H54 (cell line): ENCODE results near the gene TMPRSS3.
"Not testable (repeated sequence)": the region's sequence is repeated elsewhere in the genome, so short reads cannot be mapped to it uniquely, and the experiment has no call there.

ENCODE experiments used
- DNase-seq: peaks from one replicate; pipeline ENCODE4 v3.0.0; 2011; ENCODE audit warnings: low spot score, mixed read lengths; ENCODE audit not compliant: insufficient read length
- FAIRE-seq: peaks from 3 replicates; lab custom pipeline; 2011; peaks lifted over from hg19 to GRCh38; lab: Jason Lieb, UNC
- POLR2A ChIP-seq: IDR thresholded peaks from 2 replicates; pipeline ENCODE4 v1.6.1; 2011; ENCODE audit warnings: low read depth, mild to moderate bottlenecking, low read length

The TMPRSS3 gene

DNA sequence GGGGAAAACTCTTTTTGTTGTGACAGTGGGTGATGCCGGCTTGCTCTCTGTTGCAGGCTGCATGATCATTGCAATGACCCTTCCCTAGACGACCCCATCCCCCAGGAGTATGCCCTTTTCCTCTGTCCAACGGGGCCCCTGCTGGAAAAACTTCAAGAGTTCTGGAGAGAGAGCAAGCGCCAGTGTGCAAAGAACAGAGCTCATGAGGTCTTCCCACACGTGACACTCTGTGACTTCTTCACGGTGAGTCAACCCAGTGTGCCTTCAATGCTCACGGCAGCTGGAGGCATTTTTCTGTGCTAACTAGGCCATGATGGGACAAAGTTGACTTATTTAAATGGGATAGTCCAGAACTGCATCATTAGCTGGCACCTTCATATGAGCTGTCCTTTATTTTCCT, 13.5 kb upstream of the TMPRSS3 start:
- no peak for TF ChIP-seq POLR2A
- FAIRE-seq (no peak), DNase-seq (no peak)

DNA sequence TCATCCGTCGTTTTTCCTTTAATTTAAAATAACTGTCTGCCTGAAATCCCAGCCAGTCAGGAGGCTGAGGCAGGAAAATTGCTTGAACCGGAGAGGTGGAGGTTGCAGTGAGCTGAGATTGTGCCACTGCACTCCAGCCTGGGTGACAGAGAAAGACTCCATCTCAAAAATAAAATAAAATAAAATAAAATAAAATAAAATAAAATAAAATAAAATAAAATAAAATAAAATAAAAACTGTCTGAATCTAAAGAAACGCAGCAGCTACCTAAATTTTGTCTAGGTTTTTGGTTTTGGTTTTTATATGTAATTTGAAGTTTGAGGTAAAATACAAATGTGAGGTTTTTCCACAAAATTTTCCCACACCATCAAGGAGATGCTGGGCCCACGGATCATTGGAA, 12.9 kb upstream of the TMPRSS3 start:
- FAIRE-seq, DNase-seq: not testable (repeated sequence)

DNA sequence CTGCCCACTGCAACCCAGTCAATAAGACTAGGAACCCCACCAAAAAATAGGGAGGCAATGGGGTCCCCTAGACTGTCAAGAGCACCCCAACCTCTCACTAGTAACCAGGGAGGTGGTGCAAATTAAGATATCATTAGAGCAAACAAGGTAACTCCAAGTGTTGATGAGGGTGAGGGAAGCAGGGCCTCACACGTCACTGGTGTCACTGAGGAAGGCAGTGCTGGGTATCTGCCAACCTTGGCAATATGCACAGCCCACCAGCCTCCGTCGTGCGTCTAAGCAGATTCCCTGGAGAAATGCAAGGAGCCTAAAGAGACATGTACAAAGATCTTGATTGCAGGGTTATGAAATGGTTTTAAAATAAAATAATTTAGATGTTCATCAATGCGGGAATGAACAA, 11.6 kb upstream of the TMPRSS3 start:
- TF ChIP-seq POLR2A, result no peak
- FAIRE-seq (no peak), DNase-seq (no peak)

DNA sequence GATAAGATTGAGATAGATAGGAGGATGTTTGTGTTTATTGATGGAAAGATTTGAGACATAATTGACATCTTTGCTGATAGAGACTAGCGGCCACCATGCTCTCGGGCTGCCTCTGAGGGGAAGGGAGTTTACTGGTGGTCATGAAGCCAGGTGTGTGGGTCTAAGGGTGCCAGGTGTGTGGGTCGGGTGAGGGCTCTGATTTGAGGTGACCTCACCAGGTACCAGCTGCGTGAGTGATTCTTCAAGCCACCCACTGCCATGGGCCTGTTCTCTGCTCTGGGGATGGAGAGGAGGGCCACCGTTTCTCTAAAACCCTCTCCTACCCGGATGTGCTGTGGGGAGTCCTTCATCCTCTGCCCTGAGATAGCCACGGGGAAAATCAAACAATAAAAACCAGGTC, 11.0 kb upstream of the TMPRSS3 start:
- DNase-seq (no peak), FAIRE-seq (no peak)
- TF ChIP-seq POLR2A, result no peak

DNA sequence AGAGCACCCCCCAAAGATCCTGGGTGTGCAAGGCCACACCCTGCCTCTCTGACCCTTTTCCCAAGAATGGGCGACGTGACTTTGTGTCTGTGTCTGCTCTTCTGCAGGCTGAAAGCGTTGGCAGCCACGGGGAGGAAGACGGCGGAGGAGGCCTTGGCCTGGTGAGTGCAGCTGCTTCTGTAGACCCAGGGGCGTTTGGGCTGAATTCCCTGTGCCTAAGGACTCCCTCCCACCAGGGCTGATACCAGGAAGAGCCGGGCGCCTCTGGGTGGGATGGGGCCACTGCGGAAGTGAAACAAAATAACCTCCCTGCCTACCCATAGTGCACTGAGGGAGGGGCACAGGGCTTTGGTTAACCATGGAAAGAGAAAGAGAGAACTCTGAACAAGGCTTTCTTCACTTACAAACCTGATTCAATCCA, 10.4 kb upstream of the TMPRSS3 start:
- DNase-seq, result no peak
- no peak for FAIRE-seq
- TF ChIP-seq POLR2A, result no peak

DNA sequence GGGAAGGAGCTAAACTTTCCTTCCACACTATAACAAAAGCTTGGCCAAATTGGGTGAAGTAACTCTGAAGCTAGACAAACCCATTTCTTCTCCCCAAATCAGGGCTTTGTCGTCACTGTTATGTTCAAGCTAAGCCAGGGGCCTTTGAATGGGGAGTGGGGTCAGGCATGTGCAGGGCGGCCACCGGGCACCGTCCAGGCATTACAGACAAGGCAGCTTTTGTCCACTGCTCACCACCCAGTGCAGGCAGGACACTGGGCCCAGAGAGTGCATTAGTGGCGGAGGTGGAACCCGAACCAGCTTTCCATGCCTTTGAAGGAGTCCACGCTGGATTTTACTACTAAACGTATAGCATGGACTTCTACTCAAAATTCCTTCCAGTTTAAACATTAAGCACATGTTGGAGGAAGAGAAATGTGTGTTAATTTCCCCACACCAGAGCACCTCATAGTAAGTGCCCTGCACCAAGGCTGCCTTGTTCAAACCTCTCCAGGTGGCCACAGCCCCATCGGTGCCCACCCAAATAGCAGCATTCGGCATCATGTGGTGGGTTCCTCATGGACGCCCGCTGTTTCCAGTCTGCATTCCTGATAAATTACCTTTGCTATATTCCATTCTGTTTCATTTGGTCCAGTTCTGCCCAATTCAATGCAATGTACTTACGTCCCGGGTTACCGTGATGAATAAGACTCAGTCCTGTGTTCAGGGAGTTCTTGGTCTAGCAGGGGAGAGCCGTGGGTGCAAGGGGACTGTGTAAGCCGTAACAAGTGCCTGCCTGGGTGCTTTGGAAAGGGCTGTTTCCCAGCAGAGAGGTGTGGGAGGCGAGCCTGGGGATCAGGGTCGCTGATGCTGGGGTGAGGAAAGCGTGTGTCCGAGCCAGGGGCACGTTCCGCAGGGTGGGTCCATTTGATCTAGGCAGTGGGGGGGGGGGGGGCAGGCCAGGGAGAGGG, 9.5 kb upstream of the TMPRSS3 start:
- FAIRE-seq (no peak), DNase-seq (no peak)
- no peak for TF ChIP-seq POLR2A

DNA sequence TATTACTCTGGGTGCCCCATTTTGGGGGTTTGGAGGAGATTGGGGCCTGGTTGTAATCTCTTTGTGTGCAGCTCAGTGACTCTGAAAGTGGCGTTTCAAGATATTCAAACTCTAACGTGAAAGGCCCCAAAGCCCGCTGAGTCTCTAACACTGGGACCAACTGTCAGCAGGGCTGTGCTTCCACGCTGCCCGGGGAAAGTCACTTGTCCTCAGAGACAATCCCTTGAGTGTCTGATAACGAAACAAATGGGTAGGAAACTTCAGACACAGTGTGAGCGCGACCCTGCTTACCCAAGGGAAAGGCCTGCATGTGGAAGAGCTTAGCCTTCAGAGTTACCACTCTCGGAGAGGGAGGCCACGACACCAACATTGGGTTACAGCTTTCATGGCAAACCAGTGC, 8.7 kb upstream of the TMPRSS3 start:
- no peak for TF ChIP-seq POLR2A
- DNase-seq (no peak), FAIRE-seq (no peak)

DNA sequence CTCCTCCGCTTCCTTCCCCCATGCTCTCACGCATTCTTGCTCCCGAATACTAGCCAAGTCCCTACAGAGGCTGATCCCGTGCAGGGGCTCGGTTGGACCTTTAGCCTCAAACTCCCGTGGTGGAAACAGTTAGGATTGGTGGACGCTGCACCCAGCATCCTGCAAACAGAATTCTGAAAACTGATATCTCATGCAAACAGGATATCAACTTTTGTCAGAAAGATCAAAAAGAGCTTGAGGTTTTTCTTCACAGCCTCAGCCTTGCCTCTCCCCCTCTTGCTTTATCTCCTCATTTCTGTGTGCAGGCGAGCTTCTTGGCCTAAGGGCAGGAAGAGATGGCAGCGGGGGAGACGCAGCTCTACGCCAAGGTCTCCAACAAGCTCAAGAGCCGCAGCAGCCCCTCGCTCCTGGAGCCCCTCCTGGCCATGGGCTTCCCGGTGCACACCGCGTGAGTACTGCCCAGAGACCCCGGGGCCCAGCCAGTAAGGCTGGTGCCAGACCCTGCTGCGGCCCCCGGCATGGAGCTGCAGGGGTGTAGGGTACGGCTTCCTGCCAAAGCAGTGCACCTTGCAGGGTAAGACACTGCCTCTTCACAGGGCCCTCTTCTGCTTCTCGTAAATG, 7.9 kb upstream of the TMPRSS3 start, which contains the start of gene UBASH3A:
Gene UBASH3A (plus strand): TSS at position 292 of the 621 bp plus-strand sequence. CDS start 44 bp downstream, at position 336.
- TF ChIP-seq POLR2A, result no peak
- FAIRE-seq, result no peak
- no peak for DNase-seq

DNA sequence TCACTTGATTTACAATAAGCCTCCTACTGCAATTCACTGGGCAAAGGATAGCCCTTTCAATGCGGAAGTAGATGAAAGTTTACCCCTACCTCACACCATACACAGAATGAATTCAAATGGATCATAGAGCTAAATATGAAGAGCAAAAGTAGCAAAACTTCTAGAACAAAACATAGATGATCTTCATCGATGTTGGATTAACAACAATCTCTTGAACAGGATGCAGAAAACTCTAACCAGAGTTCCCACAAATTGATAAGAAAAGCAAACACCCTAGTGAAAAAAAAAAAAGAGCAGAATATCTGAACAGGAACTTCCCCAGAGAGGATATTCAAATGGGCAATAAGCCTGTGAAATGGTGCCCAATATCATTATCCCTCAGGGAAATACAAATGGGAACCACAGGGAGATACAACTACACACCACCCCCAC, 6.0 kb upstream of the TMPRSS3 start:
- DNase-seq (no peak), FAIRE-seq (no peak)
- TF ChIP-seq POLR2A, result no peak

DNA sequence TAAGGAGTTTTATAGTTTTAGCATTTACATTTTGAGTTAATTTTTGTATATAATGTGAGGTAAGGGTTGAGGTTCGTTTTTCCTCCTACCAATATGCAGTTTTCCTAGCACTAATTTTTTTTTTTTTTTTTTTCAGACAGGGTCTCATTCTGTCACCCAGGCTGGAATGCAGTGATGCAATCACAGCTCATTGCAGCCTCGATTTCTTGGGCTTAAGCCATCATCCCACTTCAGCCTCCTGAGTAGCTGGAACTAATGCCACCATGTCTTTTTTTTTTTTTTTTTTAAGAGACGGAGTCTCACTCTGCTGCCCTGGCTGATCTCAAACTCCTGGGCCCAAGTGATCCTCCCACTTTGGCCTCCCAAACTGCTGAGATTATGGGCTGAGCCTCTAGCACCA, 5.3 kb upstream of the TMPRSS3 start:
- no peak for TF ChIP-seq POLR2A
- DNase-seq (no peak), FAIRE-seq (no peak)

DNA sequence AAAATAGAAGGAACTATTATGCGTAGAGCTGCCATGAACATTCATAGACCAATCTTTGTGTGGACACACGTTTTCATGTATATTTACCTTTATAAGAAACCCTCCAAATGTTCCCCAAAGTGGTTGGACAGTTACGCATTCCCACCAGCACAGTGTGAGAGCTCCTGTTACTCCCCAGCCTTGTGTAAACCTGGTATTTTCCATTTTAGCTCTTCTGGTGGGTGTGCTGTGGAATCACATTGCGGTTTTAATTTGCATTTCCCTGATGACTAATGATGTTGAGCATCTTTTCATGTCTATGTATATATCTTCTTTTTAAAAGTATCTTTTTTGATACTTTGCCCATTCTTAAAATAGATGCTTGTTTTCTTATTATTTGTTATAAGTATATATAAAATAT, 4.7 kb upstream of the TMPRSS3 start:
- DNase-seq, result no peak
- no peak for TF ChIP-seq POLR2A
- no peak for FAIRE-seq

DNA sequence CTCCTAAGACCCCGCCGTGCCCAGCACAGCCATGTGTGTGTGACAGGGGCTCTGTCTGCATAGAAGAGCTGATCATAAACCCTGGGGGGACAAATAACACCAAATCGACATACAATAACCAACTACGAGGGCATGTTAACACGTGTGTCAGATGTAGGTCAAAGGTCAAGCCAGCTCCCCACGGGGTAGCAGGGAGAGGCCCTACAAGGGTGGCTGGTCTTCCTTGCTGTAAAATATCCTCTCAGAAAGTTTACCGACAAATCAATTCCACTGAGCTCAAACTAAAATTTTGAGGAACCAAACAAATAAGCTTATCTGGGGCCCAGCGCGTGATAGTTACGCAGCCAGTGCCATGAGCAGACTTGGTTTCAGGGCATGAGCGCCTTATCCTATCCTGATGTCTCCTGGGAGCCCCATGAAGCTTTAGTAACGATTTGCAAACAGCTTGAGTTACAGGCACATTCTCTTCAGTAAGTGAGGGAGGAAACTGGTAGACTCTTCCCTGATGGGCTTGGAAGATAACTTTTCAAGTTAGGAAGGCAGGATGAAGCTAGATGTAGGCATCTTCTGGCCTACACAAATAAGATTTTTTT, 2.7 kb upstream of the TMPRSS3 start:
- FAIRE-seq (no peak), DNase-seq (no peak)
- no peak for TF ChIP-seq POLR2A

DNA sequence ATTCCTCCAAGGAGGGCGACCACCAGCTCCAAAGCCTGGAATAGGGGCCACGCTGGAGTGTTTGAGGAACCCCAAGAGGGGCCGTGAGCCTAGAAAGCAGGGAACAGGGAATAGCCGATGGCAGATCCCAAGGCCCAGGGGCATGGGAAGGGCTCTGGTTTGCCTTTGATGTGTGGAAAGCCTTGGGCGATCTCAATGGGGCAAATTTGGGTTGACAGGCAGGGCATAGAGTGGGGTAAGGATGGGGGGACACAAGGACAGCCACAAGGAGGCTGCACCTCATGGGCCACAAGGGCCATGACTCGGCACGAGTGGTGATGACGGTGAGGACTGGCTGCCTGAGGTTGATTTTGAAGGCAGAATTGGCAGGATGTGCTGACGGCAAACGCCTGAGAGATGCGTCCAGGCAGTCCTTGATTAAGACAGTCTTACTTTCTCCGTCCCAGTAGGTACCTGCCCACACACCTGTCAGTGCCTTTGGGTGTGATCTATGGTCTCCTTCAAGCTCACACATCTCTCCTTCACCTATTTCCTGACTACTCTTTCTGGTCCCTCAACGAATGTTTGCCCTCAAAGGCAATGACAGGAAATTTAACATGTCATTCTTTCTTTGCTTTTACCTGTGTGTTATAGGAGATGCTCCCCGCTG, 2.0 kb upstream of the TMPRSS3 start:
- FAIRE-seq (no peak), DNase-seq (no peak)
- no peak for TF ChIP-seq POLR2A

DNA sequence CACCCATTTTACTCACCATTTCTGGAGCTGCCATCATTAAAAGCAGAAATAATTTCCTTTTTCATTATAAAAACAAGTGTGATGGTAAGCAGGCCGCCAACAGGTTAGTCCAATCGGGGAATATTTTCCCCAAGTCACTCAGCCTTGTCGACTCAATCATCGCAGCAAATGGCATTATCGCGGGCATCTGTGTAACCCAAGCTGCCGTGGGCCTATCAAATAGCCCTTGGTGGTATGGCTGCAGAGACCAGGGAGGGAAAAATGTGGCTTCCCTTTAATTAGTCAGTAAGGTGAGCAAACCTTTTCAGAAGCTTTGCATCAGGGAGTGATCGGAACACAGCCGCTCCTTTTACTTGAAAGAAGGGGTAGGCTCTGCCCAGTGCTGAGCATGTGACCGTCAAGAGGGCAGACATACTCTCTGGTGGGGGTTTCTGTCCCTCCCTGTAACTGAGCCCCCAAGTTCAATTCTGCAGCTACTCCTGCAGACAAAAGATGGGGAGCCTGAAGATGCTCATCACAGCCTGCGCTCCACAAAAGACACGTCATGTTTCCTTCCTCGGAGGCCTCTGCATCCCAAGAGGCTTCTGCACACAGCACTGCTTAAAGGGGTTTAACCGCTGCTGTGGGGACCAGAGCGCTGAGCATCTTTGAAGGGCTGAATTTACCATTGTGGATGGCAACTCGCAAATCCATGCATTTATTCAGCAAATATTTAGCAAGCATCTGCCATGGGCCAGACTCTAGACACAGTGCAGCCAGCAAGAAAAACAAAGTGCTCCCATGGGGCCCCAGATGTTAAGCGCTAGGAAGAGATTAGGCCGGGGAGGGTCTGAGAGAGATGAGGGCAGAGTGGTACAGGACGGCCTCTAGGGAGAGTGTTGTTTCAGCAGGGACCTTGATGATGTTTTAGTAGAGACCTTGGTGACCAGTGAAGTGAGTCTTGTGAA, 1.2 kb upstream of the TMPRSS3 start:
- no peak for TF ChIP-seq POLR2A
- FAIRE-seq, result no peak
- no peak for DNase-seq
